ENCODE measurements around the gene CARS1.
A peak's percentile ranks its signal among the peaks of the same experiment; 100 is the strongest.

Gene CARS1

GRCh38 chr11:3057069-3057963, at the start of gene CARS1:
CARS1 (minus strand) TSS chr11:3057423; CDS start chr11:3057367, 56 bp downstream.
- DNase-seq (ENCODE audit: low spot score): peak; percentile 97

DNA sequence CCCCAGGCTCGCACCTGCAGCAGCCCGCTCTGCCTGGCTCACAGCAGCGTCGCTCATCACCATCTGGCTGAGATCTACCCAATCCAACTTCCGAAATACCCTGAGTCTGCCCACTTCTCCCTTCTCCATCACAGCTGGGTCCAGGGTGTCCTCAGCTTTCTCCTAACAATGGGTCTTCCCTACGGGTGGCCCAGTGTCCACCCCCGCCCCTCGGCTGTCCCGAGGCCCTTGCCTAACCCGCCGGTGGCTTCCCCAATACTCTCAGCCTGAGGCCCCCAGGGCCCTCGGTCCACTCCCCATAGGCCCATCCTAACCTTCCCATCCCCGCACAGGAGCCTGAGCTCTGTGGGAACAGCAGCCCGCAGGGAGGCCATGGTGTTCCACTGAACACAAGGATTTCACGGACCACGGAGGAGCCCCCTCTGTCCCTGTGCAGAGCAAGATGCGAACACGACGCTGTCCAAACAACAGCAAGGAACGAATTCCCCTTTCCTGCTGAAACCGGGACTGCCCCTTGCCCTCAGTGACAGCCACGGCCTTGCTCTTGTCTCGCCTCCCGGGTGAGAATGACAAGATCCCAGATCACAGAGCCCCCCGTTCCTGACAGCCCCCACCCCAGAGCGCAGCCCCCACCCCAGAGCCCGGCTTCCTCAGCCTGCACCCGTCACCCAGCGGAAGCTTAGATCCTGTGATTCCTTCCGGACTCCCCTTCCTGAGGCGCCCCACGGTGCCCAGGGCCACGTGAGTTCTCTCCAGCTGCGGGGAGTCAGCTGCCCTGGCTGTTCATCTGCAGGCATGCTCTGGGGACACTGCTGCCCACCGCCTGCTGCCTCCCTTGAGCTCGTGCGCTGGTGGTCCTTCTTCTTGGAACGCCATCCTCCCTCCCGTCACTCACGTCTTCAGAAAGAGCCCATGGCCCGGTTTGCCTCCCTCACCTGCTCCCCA, 48.8 kb upstream of the CARS1 start:
- DNase-seq (ENCODE audit: low spot score): peak; percentile 41

- peak; percentile 33 for DNase-seq (ENCODE audit: low spot score)
These were observed 48.0 kb upstream of the CARS1 start for GRCh38 chr11:3104961-3105790.

DNA sequence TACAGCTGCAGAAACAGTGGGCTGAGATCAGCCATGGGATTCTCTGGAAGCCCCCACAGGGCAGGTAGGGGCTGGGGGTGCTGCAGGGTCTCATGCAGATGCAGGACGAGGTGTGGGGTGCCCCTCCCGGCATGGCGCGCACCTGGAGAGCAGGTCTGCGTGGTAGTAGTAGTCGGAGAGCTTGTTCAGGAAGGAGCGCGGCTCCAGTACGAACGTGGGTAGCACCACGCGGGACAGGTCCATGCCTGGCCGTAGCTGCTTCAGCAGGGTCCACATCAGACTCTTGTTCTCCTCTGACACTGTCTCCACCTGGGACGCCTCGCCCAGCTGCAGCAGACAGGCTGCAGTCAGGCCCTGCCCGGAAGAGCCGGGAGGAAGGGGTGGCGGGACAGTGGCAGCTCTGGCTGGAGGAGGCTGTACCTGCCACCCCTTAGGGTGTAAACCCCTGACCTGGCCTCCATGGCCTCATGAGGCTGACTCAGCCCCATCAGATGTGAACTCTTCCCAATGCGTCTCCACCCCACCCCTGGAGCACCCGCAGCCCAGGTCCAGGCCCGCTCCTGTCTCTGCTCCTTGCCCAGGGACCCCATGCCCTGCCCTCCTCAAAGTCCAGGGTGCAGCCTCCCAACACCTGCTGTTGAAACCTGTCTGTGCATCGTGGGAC, 47.0 kb upstream of the CARS1 start:
- DNase-seq (ENCODE audit: low spot score): peak; percentile 42

DNA sequence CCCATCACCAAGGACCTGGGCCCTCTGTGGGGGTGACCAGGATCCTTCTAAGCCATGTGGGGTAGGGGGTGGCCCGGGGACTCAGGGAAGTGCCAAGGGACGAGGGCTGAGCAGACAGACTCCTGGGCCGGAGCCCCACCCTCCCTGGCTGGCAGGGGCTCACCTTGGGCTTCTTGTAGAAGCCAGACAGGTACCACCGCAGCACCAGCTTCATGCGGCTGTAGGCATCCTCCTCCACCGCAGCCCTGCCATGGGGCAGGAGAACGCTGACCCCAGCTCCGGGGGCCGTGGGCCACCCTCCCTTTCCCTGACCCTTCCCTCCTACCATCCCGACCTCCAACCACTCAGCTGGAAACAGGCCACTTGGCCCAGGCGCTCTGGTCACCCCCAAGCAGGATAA, 45.9 kb upstream of the CARS1 start:
- peak; percentile 42 for DNase-seq (ENCODE audit: low spot score)

- peak; percentile 25 for DNase-seq (ENCODE audit: low spot score)
These were observed 45.4 kb upstream of the CARS1 start for GRCh38 chr11:3102641-3102921.

- peak; percentile 39 for DNase-seq (ENCODE audit: low spot score)
These were observed 44.9 kb upstream of the CARS1 start for GRCh38 chr11:3101921-3102640.

GRCh38 chr11:3099178-3099577, 42.0 kb upstream of the CARS1 start:
- no peak for DNase-seq (ENCODE audit: low spot score)

GRCh38 chr11:3096909-3097530, 39.8 kb upstream of the CARS1 start:
- DNase-seq (ENCODE audit: low spot score): peak; percentile 12

DNA sequence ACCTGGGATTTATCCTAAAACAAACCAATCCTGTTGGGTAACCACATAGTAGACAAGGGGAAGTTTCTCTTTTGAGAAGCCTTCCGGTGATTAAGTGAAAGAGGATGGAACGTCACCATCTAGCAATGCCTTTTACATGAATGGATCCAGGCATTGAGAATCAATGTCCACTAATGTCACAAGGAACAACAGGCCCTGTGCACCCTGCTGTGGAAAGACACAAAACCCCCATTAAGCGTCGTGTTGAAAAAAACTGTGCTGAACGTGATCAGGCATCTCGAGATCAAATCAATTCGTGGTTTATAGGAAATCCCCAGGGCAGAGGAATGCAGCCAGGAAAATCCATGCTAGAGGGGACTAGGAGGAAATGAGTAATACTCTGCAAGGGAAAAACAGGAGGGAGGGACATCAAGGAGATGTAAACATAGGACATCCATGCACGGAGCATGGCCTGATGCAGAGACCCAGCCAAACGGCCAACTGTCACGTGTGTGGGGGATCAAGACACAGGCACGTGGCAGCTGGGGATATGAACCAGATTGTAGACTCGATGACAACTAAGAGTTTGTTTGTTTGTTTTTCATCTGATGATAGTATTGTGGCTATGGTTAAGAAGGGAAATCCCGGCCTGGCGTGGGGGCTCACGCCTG, 38.6 kb upstream of the CARS1 start:
- DNase-seq (ENCODE audit: low spot score): peak; percentile 36

GRCh38 chr11:3094223-3094824, 37.1 kb upstream of the CARS1 start:
- peak; percentile 39 for DNase-seq (ENCODE audit: low spot score)

DNA sequence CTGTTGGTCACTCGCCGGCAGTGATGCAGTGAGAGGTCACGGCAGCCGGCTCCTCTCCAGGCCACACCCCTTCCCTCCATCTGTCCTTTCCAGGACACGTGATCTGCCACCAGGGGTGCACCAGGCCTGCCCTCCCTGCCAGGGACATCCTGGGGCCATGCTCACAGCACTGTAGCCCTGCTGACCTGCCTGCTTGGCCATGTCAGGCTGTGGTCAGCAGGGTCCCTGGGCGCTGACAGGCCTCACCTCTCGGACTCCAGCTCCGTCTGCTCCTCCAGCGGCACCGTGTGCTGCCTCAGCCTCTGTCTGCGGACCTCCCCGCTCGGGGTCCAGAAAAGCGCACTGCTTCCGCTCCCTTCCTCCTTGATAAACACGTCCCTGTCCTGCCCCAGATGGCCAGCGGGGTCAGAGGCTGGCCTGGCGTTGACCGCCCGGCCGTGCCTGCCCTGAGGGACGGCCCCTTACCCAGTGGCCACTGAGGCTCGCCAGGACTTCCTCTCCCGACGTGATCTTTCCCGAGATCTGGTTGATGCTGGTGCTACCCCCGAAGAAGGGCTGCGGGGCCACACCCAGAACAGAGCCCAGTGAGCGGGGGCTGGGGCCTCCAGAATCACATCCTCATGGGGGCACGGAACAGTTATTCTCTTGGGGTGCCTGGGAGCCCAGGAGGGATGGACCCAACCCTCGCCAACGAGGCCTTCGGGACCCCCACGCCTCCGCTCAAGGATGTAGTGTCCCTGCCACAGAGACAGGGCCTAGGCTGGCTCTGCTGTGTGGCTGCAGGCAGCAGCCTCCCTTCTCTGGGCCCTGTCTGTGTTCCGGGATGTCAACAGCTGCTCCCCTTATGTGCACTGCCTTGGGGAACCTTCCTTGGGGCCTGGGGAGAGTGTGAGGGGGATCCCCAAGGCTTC, 36.3 kb upstream of the CARS1 start:
- DNase-seq (ENCODE audit: low spot score): peak; percentile 50

- peak; percentile 45 for DNase-seq (ENCODE audit: low spot score)
These were observed 35.4 kb upstream of the CARS1 start for GRCh38 chr11:3092603-3093141.

DNA sequence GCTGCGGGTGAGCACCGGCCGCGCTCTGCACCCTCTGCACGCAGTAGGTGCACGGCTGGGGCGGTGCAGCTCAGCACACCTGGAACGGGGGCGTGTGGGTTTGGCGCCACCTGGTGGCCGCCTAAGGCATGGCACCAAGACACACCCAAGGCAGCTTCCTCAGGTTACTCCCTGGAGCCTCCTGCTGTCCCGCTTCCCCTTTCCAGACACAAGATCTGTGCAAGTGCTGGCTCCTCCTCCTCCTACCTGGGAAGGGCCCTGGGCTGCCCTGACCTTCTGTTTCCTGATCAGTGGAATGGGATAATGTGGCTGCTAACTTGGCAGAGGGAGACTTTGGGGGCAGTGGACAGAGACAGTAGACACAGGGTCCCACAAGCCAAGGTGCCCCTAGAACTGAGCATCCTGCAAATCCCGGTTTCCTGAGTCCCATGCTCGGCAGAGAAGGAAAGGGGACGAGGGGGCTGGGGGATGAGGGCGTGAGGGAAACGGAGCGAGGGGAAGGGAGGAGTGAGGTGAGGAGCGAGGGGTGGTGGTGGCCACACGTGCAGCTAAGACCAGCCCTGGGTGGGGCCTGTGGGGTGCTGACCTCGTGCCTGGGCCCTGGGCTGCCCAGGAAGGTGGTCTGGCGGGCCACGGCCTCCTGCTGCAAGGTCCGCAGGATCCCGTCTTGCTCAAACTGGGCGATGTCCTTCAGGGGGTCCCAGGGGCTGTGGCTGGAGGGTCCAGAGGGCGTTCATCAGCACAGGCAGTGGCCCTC, 34.8 kb upstream of the CARS1 start:
- DNase-seq (ENCODE audit: low spot score): peak; percentile 89

DNA sequence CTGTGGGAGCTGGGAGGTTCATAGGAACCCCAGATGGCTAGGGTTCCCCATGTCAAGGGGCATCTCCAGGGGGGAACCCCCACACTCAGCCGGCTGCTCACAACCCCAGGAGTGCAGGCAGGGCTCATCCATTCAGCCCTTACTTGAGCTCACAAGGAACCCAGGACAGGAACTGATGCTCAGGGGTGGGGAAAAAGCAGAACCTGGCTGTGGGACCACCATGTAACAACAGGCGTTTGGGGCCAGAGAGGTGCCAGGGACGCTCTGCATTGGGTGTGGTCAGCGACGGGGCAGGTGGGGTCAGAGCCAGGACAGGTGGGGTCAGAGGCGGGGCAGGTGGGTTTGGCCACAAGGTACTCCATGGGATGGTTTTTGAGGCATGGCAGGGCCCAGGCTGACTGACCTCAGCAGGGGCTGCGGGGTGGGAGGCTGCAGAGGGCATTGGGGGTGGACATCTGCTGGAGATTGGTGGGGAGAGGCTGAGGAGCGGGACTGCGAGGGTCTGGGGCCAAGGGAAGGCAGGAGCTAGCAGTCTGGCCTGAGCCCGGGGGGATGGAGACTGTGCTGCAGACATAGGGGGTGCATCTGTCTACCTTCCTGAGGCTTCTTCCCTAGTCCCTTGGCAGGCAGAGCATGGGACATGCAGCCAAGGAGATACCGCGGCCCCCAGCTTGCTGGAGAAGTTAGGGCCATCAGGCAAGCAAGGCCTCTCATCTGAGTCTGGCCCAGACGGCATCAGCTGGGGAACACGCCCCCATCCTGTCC, 34.0 kb upstream of the CARS1 start:
- no peak for DNase-seq (ENCODE audit: low spot score)

DNA sequence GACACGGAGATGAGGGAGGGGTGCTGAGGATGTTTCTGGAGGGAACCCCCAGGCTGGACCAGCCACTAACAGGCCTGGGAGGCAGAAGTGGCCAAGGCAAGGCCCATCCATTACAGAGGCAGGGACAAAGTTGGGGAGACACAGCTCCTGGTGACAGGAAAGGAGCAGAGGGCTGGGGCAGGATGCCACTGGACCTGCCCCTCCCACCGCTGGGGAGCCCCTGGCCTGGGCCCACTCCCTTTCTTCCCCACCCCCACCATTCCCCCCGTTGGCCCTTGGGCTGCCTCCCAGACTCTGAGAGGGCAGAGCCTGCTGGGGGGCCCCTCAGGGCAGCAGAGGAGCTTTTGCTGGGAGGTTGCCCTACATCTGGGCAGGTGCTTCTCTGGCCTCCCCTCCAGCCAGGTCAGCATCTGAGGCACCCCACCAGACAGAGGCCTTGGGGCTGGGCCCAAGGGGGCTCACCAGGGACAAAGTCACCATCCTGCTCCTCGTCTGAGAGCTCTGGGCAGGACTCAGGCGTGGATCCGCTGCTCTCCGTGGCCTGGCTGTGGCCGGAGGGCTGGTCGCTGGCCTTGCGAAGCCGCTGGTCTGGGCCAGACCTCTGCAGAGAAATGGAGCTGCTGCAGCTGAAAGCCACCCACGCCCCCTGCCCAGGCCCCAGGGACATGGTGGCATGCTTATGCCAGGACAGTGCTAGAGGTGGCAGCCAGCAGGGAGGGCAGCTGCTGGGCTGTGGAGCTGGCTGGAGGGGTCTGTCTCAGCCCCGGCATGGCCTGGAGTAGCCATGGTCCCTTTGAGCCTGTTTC, 33.1 kb upstream of the CARS1 start:
- DNase-seq (ENCODE audit: low spot score): no peak

Measured in ecto neural progenitor cell (in vitro differentiated cells).